IMR-90 (cell line): Measurements from ENCODE around the gene TEX48. TPM values are rescaled to one million over a fixed set of nuclear protein-coding genes. Genes with fewer than 3 reads are reported as not detected.

Experiments used
- ATAC-seq: fragments of 200-7000 bp; cut with Tn5 transposase; 2 replicates; pipeline ENCODE4 v1.9.1; 2020; ENCODE audit warnings: low read depth, mild to moderate bottlenecking, moderate library complexity
- BruUV-seq: library from RNA; stranded (reverse); fragments of 400-500 nt; replicated peaks from 2 replicates; lab custom pipeline; 2021; lab: Mats Ljungman, UMichigan
- CTCF ChIA-PET: fragments of 300-600 bp; formaldehyde crosslinking; extraction: SDS; loops from one replicate; lab custom pipeline; 2021; ENCODE audit warnings: antibody characterized with exemption; lab: Yijun Ruan, JAX
- POLR2A ChIA-PET: fragments of 300-600 bp; sonication (Branson Sonifier 250); formaldehyde crosslinking; loops from one replicate; lab custom pipeline; 2022; ENCODE audit warnings: antibody characterized with exemption; ENCODE audit not compliant: unreplicated experiment; lab: Charles Lee
- DNase-seq: peaks from one replicate; pipeline ENCODE4 v3.0.0; 2013
- H2AFZ ChIP-seq: replicated peaks from 2 replicates; pipeline ENCODE3; 2013; ENCODE audit warnings: low read length, mild to moderate bottlenecking; ENCODE audit not compliant: poor library complexity
- H2AK5ac ChIP-seq: 2 replicates; pipeline ENCODE4 v1.6.1; 2013; ENCODE audit warnings: low read depth, low read length, inconsistent platforms
- H2AK9ac ChIP-seq: replicated peaks from 2 replicates; pipeline ENCODE3; 2013; ENCODE audit warnings: mild to moderate bottlenecking, low read depth, low read length, moderate library complexity; ENCODE audit not compliant: poor library complexity
- H2BK120ac ChIP-seq: 2 replicates; pipeline ENCODE4 v1.6.1; 2013; ENCODE audit warnings: low read depth, low read length, inconsistent platforms
- H2BK15ac ChIP-seq: 3 replicates; pipeline ENCODE4 v1.6.1; 2013; ENCODE audit warnings: low read depth, low read length, inconsistent platforms
- H2BK20ac ChIP-seq: 2 replicates; pipeline ENCODE4 v1.6.1; 2013; ENCODE audit warnings: low read depth, mild to moderate bottlenecking, inconsistent platforms, low read length, moderate library complexity
- H2BK5ac ChIP-seq: 2 replicates; pipeline ENCODE4 v1.6.1; 2013; ENCODE audit warnings: mild to moderate bottlenecking, low read depth, low read length, inconsistent platforms; ENCODE audit not compliant: poor library complexity, severe bottlenecking
- H3K14ac ChIP-seq: replicated peaks from 2 replicates; pipeline ENCODE4 v1.6.1; 2013; ENCODE audit warnings: low read depth, low read length, inconsistent platforms
- H3K18ac ChIP-seq: 2 replicates; pipeline ENCODE4 v1.6.1; 2013; ENCODE audit warnings: low read depth, low read length, control low read depth
- H3K23ac ChIP-seq: 2 replicates; pipeline ENCODE4 v1.6.1; 2013; ENCODE audit warnings: low read depth, low read length, inconsistent platforms
- H3K27ac ChIP-seq: 2 replicates; pipeline ENCODE4 v1.5.1; 2013; ENCODE audit warnings: mild to moderate bottlenecking, control low read depth, low read length; ENCODE audit not compliant: insufficient read depth
- H3K27me3 ChIP-seq: 2 replicates; pipeline ENCODE4 v1.6.1; 2013; ENCODE audit warnings: low read length; ENCODE audit not compliant: control insufficient read depth, insufficient read depth
- H3K36me3 ChIP-seq: 2 replicates; pipeline ENCODE4 v1.6.1; 2013; ENCODE audit warnings: low read length, mixed read lengths; ENCODE audit not compliant: control insufficient read depth, insufficient read depth
- H3K4ac ChIP-seq: 2 replicates; pipeline ENCODE4 v1.6.1; 2013; ENCODE audit warnings: low read depth, low read length, inconsistent platforms
- H3K4me1 ChIP-seq: 2 replicates; pipeline ENCODE4 v1.6.1; 2013; ENCODE audit warnings: low read length, mixed read lengths; ENCODE audit not compliant: control insufficient read depth, insufficient read depth
- H3K4me2 ChIP-seq: 2 replicates; pipeline ENCODE4 v1.6.1; 2013; ENCODE audit warnings: low read depth, mild to moderate bottlenecking, control low read depth, low read length, moderate library complexity
- H3K4me3 ChIP-seq: 2 replicates; pipeline ENCODE4 v1.5.1; 2013; ENCODE audit warnings: low read depth, mild to moderate bottlenecking, control low read depth, low read length, moderate library complexity; ENCODE audit not compliant: insufficient read depth
- H3K56ac ChIP-seq: 2 replicates; pipeline ENCODE4 v1.6.1; 2013; ENCODE audit warnings: low read length, inconsistent platforms; ENCODE audit not compliant: insufficient read depth; ENCODE audit errors: extremely low read depth
- H3K79me1 ChIP-seq, 2 experiments: 2 replicates each; pipeline ENCODE4 v1.6.1; 2013; ENCODE audit warnings: low read length in 2 of 2, inconsistent platforms in 1 of 2, low read depth in 1 of 2
- H3K9ac ChIP-seq: 2 replicates; pipeline ENCODE4 v1.6.1; 2013; ENCODE audit warnings: low read depth, low read length, control low read depth
- H3K9me1 ChIP-seq: 2 replicates; pipeline ENCODE4 v1.6.1; 2013; ENCODE audit warnings: low read length, inconsistent platforms; ENCODE audit not compliant: insufficient read depth
- H3K9me3 ChIP-seq: 2 replicates; pipeline ENCODE4 v1.6.1; 2013; ENCODE audit warnings: low read length; ENCODE audit not compliant: control insufficient read depth, insufficient read depth
- H4K20me1 ChIP-seq: 2 replicates; pipeline ENCODE4 v1.6.1; 2013; ENCODE audit warnings: low read length, inconsistent platforms; ENCODE audit not compliant: insufficient read depth
- H4K5ac ChIP-seq: 2 replicates; pipeline ENCODE4 v1.6.1; 2013; ENCODE audit warnings: mild to moderate bottlenecking, low read depth, low read length, control low read depth
- H4K8ac ChIP-seq, 2 experiments: 2 replicates each; pipeline ENCODE4 v1.6.1; 2013; ENCODE audit warnings: low read depth in 2 of 2, low read length in 2 of 2, control low read depth in 1 of 2, inconsistent platforms in 1 of 2
- H4K91ac ChIP-seq: 2 replicates; pipeline ENCODE4 v1.6.1; 2013; ENCODE audit warnings: low read depth, low read length, inconsistent platforms; ENCODE audit not compliant: insufficient read depth
- BHLHE40 ChIP-seq: fragments of 150-350 bp; IDR thresholded peaks from 2 replicates; pipeline ENCODE4 v1.6.1; 2016; ENCODE audit warnings: mild to moderate bottlenecking, low read depth, low read length
- CEBPB ChIP-seq: IDR thresholded peaks from 2 replicates; pipeline ENCODE4 v1.6.1; 2012; ENCODE audit warnings: low read depth, low read length, improper control_type of control experiment
- ELK1 ChIP-seq: fragments of 150-350 bp; IDR thresholded peaks from 2 replicates; pipeline ENCODE4 v1.6.1; 2016; ENCODE audit warnings: low read depth, mild to moderate bottlenecking, low read length, moderate library complexity, borderline replicate concordance
- FOS ChIP-seq: fragments of 150-350 bp; IDR thresholded peaks from 2 replicates; pipeline ENCODE4 v1.6.1; 2016; ENCODE audit warnings: low read depth, low read length
- MAFK ChIP-seq: IDR thresholded peaks from 2 replicates; pipeline ENCODE4 v1.6.1; 2012; ENCODE audit warnings: low read depth, low read length, improper control_type of control experiment
- MAZ ChIP-seq: IDR thresholded peaks from 2 replicates; pipeline ENCODE4 v1.6.1; 2012; ENCODE audit warnings: low read depth, mild to moderate bottlenecking, low read length, improper control_type of control experiment, moderate library complexity, borderline replicate concordance
- MXI1 ChIP-seq: IDR thresholded peaks from 2 replicates; pipeline ENCODE4 v1.6.1; 2012; ENCODE audit warnings: low read depth, mild to moderate bottlenecking, low read length, moderate library complexity, borderline replicate concordance
- NFE2L2 ChIP-seq: fragments of 150-350 bp; IDR thresholded peaks from 2 replicates; pipeline ENCODE4 v1.6.1; 2016; ENCODE audit warnings: low read depth, mild to moderate bottlenecking, low read length
- POLR2A ChIP-seq: IDR thresholded peaks from 2 replicates; pipeline ENCODE4 v1.6.1; 2012; ENCODE audit warnings: mild to moderate bottlenecking, low read depth, low read length
- RAD21 ChIP-seq: IDR thresholded peaks from 2 replicates; pipeline ENCODE4 v1.6.1; 2012; ENCODE audit warnings: low read length, improper control_type of control experiment
- RCOR1 ChIP-seq: IDR thresholded peaks from 2 replicates; pipeline ENCODE4 v1.6.1; 2012; ENCODE audit warnings: mild to moderate bottlenecking, low read length, improper control_type of control experiment; ENCODE audit not compliant: insufficient replicate concordance
- RFX5 ChIP-seq: IDR thresholded peaks from 2 replicates; pipeline ENCODE4 v1.8.0; 2012; ENCODE audit warnings: low read depth, mild to moderate bottlenecking, low read length, moderate library complexity
- SMC3 ChIP-seq: fragments of 150-350 bp; IDR thresholded peaks from 2 replicates; pipeline ENCODE4 v1.6.1; 2016; ENCODE audit warnings: low read depth, mild to moderate bottlenecking, antibody characterized with exemption, low read length, moderate library complexity
- WGBS, 2 experiments: methylation state at CpG; one replicate each; pipeline versions ENCODE4 v1.1.5 to v1.1.7; 2013; ENCODE audit warnings: missing lambda C conversion rate in 2 of 2; ENCODE audit not compliant: insufficient read length in 1 of 2; ENCODE audit errors: extremely low coverage in 2 of 2; 5-methylcytosine and 5-hydroxymethylcytosine counted together
- dilution Hi-C: fragments of 300-500 bp; cut with HindIII; formaldehyde crosslinking; loops from one replicate; pipeline ENCODE4 v1.14.3; 2018; ENCODE audit warnings: low sequenced_read_pairs; ENCODE audit not compliant: unreplicated experiment
- in situ Hi-C: fragments of 300-500 bp; cut with MboI; formaldehyde crosslinking; loops from 3 replicates; pipeline ENCODE4 v1.14.3; 2019; ENCODE audit warnings: low sequenced_read_pairs, inconsistent platforms, mixed read lengths
- intact Hi-C: fragments of 100-400 bp; cut with micrococcal nuclease; formaldehyde crosslinking; loops from 2 replicates; pipeline ENCODE4 v1.10.0; 2022
- polyA plus RNA-seq, 3 experiments: library from polyadenylated mRNA; depleted of rRNA; stranded (reverse); fragments of >200 nt; gene quantifications; 2 replicates each; pipeline ENCODE4 v1.2.3, GENCODE V29; 2012; ENCODE audit warnings: low replicate concordance in 1 of 3
- total RNA-seq: library from RNA; depleted of rRNA; stranded (reverse); fragments of >200 nt; gene quantifications from 2 replicates; pipeline ENCODE4 v1.2.3, GENCODE V29; 2012
- TF ChIP-seq, protein P1 (sequence below): fragments of 150-350 bp; IDR thresholded peaks from 2 replicates; pipeline ENCODE4 v1.6.1; 2017; ENCODE audit warnings: mild to moderate bottlenecking, antibody characterized with exemption, low read length, low read depth
- TF ChIP-seq, protein P2 (sequence below): conservative IDR thresholded peaks from 2 replicates; pipeline ENCODE4 v1.5.1; 2012; ENCODE audit warnings: mild to moderate bottlenecking, low read depth, low read length, improper control_type of control experiment

The TEX48 gene
- total and polyA plus RNA-seq, 2 of the 4 experiments (the other 2 are of a cell fraction) = not detected

DNA sequence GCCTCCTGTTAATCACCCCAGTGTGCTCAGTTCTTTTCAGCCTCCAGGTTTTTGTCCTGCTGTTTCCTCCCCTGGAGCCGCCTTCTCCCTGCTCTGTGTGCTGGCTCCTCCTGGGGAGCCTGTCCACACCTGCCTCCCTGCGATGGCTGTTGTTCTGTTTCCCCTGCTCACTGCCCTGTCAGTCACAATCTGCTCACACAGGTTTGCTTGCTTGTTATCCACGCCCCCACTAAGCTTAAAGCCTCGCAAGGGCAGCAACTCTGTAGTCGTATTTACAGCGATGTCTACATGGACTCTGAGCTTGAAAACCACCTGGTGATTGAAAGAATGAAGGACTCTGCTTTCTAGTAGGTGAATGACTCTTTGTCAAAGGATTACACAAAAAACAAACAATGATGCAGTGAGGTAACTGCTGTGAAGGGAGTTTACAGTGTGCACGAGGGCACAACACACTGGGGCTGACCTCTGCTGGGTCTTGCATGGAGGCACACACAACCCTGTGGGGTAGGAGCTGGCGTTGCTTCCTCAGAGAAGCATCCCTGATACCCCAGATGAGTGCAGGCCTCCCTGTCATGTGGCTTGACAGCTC is 39.6 kb upstream of the TEX48 start:
- no peak overlapping the region for H4K91ac ChIP-seq
- TF ChIP-seq MXI1 = no peak
- TF ChIP-seq, protein P1, sequence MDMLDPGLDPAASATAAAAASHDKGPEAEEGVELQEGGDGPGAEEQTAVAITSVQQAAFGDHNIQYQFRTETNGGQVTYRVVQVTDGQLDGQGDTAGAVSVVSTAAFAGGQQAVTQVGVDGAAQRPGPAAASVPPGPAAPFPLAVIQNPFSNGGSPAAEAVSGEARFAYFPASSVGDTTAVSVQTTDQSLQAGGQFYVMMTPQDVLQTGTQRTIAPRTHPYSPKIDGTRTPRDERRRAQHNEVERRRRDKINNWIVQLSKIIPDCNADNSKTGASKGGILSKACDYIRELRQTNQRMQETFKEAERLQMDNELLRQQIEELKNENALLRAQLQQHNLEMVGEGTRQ = no peak
- no peak for TF ChIP-seq RCOR1
- no peak for TF ChIP-seq RAD21
- TF ChIP-seq MAFK = no peak
- no peak for TF ChIP-seq SMC3
- TF ChIP-seq CEBPB = no peak
- no peak for TF ChIP-seq MAZ
- TF ChIP-seq RFX5 = no peak
- TF ChIP-seq, protein P2, sequence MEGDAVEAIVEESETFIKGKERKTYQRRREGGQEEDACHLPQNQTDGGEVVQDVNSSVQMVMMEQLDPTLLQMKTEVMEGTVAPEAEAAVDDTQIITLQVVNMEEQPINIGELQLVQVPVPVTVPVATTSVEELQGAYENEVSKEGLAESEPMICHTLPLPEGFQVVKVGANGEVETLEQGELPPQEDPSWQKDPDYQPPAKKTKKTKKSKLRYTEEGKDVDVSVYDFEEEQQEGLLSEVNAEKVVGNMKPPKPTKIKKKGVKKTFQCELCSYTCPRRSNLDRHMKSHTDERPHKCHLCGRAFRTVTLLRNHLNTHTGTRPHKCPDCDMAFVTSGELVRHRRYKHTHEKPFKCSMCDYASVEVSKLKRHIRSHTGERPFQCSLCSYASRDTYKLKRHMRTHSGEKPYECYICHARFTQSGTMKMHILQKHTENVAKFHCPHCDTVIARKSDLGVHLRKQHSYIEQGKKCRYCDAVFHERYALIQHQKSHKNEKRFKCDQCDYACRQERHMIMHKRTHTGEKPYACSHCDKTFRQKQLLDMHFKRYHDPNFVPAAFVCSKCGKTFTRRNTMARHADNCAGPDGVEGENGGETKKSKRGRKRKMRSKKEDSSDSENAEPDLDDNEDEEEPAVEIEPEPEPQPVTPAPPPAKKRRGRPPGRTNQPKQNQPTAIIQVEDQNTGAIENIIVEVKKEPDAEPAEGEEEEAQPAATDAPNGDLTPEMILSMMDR = no peak
- TF ChIP-seq BHLHE40 = no peak; the same call in 1 of the 2 replicates
- TF ChIP-seq FOS = no peak
- TF ChIP-seq ELK1 = no peak
- TF ChIP-seq POLR2A = no peak
- no peak for TF ChIP-seq NFE2L2

More for the DNA sequence above, 39.6 kb upstream of the TEX48 start:
- Histone ChIP-seq H3K4me3 (no peak overlapping the region), H3K14ac (no peak overlapping the region), H3K23ac (no peak overlapping the region), H2AFZ (no peak overlapping the region), H2BK5ac (no peak overlapping the region), H2AK9ac (no peak overlapping the region), H3K79me1 (no peaks in the 10 kb centered on the region), H4K8ac (no peak overlapping the region), H3K9me1 (peaks cover 12% of the 10 kb centered on the region), H2BK120ac (peak overlapping the region; percentile 20; the same call in 1 of the 2 replicates), H3K56ac (no peak overlapping the region), H3K4ac (no peak overlapping the region), H2BK15ac (peak overlapping the region; percentile 23; the same call in 1 of the 3 replicates), H3K36me3 (no peaks in the 10 kb centered on the region), H3K4me2 (no peak overlapping the region; the same call in 1 of the 2 replicates), H2BK20ac (no peak overlapping the region; the same call in 1 of the 2 replicates), H4K20me1 (peaks cover 5% of the 10 kb centered on the region), H3K4me1 (peaks cover 19% of the 10 kb centered on the region), H4K5ac (no peak overlapping the region), H3K27ac (no peak overlapping the region), H3K18ac (no peak overlapping the region), H3K27me3 (peaks cover 42% of the 10 kb centered on the region), H3K9ac (no peak overlapping the region), H3K9me3 (peaks cover 16% of the 10 kb centered on the region), H2AK5ac (peak overlapping the region; percentile 57; the same call in 1 of the 2 replicates)
- in situ Hi-C loops = no loop called here
- ChIA-PET CTCF (interaction anchor here (0.9 kb wide), 1 partner anchor 293 kb away, joined by 3 read pairs; no protein-coding TSS in a partner anchor), POLR2A (no interaction called here)
- intact Hi-C loops = loop anchor here (5.0 kb wide), 1 partner anchor 44 kb away; no protein-coding TSS in a partner anchor
- ATAC-seq (no peak), DNase-seq (no peak)
- whole genome bisulfite sequencing, 2 experiments = 89% methylated on average over 1 of the region's 8 CpGs; no CpG with 5 or more reads in 1 of the 2 experiments
- no TSS peak for BruUV-seq
- dilution Hi-C loops = no loop called here
